Esophagus squamous epithelium (tissue), 5 donors: ENCODE results near the gene DCBLD1. TPM values are rescaled to one million over a fixed set of nuclear protein-coding genes. Genes with fewer than 3 reads are reported as not detected.

ENCODE experiments used
- DNase-seq: peaks from one replicate; lab custom pipeline; 2025; lab: John Stamatoyannopoulos, UW
- H3K27ac ChIP-seq, 4 donors: fragments of 200-600 bp; sonication (generic); one replicate each; pipeline ENCODE4 v1.5.1; 2016 to 2019; ENCODE audit warnings: mild to moderate bottlenecking in 1 of 4
- H3K27me3 ChIP-seq, 4 donors: fragments of 200-600 bp; sonication (generic); 1 replicate in 3 of 4; 2 replicates in 1 of 4; pipeline versions ENCODE4 v1.5.1 to v1.6.0; 2017 to 2021; ENCODE audit warnings: antibody characterized with exemption in 1 of 4
- H3K36me3 ChIP-seq, 3 donors: fragments of 200-600 bp; sonication (generic); one replicate each; pipeline ENCODE4 v1.5.1; 2016 to 2019
- H3K4me1 ChIP-seq, 3 donors: fragments of 200-600 bp; sonication (generic); one replicate each; pipeline ENCODE4 v1.5.1; 2017 to 2019
- H3K4me3 ChIP-seq, 4 donors: fragments of 200-600 bp; sonication (generic); 1 replicate in 3 of 4; 2 replicates in 1 of 4; pipeline ENCODE4 v1.5.1; 2016 to 2019; ENCODE audit warnings: mild to moderate bottlenecking in 2 of 4, moderate library complexity in 1 of 4
- H3K9me3 ChIP-seq, 3 donors: fragments of 200-600 bp; sonication (generic); one replicate each; pipeline ENCODE4 v1.5.1; 2016 to 2019
- CTCF ChIP-seq, 6 experiments: fragments of 450-650 bp in 4 of 6; fragments of 200-600 bp in 2 of 6; sonication (generic) in 2 of 6; IDR thresholded peaks; one replicate each; pipeline ENCODE4 v1.5.1; 2016 to 2019; ENCODE audit warnings: antibody characterized with exemption in 6 of 6, mild to moderate bottlenecking in 4 of 6, moderate library complexity in 4 of 6
- POLR2A ChIP-seq, 4 donors: fragments of 450-650 bp; IDR thresholded peaks; one replicate each; pipeline ENCODE4 v1.6.1; 2017; ENCODE audit warnings: antibody characterized with exemption in 4 of 4, mild to moderate bottlenecking in 4 of 4, moderate library complexity in 3 of 4
- WGBS, 2 donors: methylation state at CpG; one replicate each; pipeline ENCODE4 v1.1.5; 2018; 5-methylcytosine and 5-hydroxymethylcytosine counted together
- intact Hi-C: fragments of 100-400 bp; cut with DNase I; formaldehyde crosslinking; loops from one replicate; pipeline ENCODE4 v1.15.0; 2022
- total RNA-seq, 4 donors: library from RNA; depleted of rRNA; stranded (reverse); fragments of >200 nt; gene quantifications; one replicate each; pipeline ENCODE4 v1.1.0, GENCODE V29; 2016
- donor health status: DM: yes; HTN: yes; CAD: no.

Gene DCBLD1
- total RNA-seq, 4 donors from 2014 or later = 6.7 to 19.1 (median 10.8) TPM

GRCh38 chr6:117573006-117573680, 90.7 kb downstream of the DCBLD1 start:
- intact Hi-C loops = no loop called here
- 85 to 87% methylated on average over 5 of the region's 5 CpGs for WGBS, 2 donors
- Histone ChIP-seq H3K36me3 (peaks cover 0 to 76% (median 0%) of the 10 kb centered on the region in 3 donors), H3K27me3 (no peaks in the 10 kb centered on the region), H3K4me3 (no peak overlapping the region), H3K27ac (no peak overlapping the region), H3K9me3 (no peaks in the 10 kb centered on the region), H3K4me1 (no peaks in the 10 kb centered on the region)
- no peak for TF ChIP-seq POLR2A (IDR thresholded peaks at IDR 0.05)
- TF ChIP-seq CTCF (IDR thresholded peaks at IDR 0.05) = no peak
- DNase-seq = no peak

GRCh38 chr6:117574198-117574597, 91.7 kb downstream of the DCBLD1 start:
- H3K4me3 ChIP-seq = no peak overlapping the region
- no peaks in the 10 kb centered on the region for H3K4me1 ChIP-seq
- intact Hi-C loops = no loop called here
- TF ChIP-seq CTCF (IDR thresholded peaks at IDR 0.05) = no peak
- no peak for TF ChIP-seq POLR2A (IDR thresholded peaks at IDR 0.05)
- WGBS, 2 donors = 83 to 87% methylated on average over 4 of the region's 4 CpGs
- H3K9me3 ChIP-seq = no peaks in the 10 kb centered on the region
- no peak overlapping the region for H3K27ac ChIP-seq
- H3K36me3 ChIP-seq = peaks cover 0 to 72% (median 0%) of the 10 kb centered on the region in 3 donors
- no peak for DNase-seq
- H3K27me3 ChIP-seq = no peaks in the 10 kb centered on the region

GRCh38 chr6:117585647-117586046, 103.2 kb downstream of the DCBLD1 start:
- intact Hi-C loops = no loop called here
- no peak for DNase-seq

GRCh38 chr6:117590447-117590846, 108.0 kb downstream of the DCBLD1 start:
- Histone ChIP-seq H3K4me1 (peaks cover 0 to 13% (median 0%) of the 10 kb centered on the region in 3 donors), H3K4me3 (no peak overlapping the region), H3K9me3 (no peaks in the 10 kb centered on the region), H3K36me3 (peaks cover 0 to 36% (median 0%) of the 10 kb centered on the region in 3 donors), H3K27me3 (no peaks in the 10 kb centered on the region), H3K27ac (no peak overlapping the region)
- WGBS, 2 donors = 91 to 92% methylated on average over 5 of the region's 5 CpGs
- no peak for DNase-seq
- TF ChIP-seq POLR2A (IDR thresholded peaks at IDR 0.05) = no peak
- no peak for TF ChIP-seq CTCF (IDR thresholded peaks at IDR 0.05)
- intact Hi-C loops = no loop called here

More at GRCh38 chr6:117585647-117586046, 103.2 kb downstream of the DCBLD1 start:
- H3K27me3 ChIP-seq = no peaks in the 10 kb centered on the region
- peaks cover 0 to 44% (median 0%) of the 10 kb centered on the region in 3 donors for H3K36me3 ChIP-seq
- no peak overlapping the region for H3K27ac ChIP-seq
- no peak for TF ChIP-seq CTCF (IDR thresholded peaks at IDR 0.05)
- TF ChIP-seq POLR2A (IDR thresholded peaks at IDR 0.05) = no peak
- no peaks in the 10 kb centered on the region for H3K4me1 ChIP-seq
- H3K9me3 ChIP-seq = no peaks in the 10 kb centered on the region
- no peak overlapping the region for H3K4me3 ChIP-seq

GRCh38 chr6:117591405-117591804, 108.9 kb downstream of the DCBLD1 start:
- Histone ChIP-seq H3K27me3 (no peaks in the 10 kb centered on the region), H3K36me3 (peaks cover 0 to 32% (median 0%) of the 10 kb centered on the region in 3 donors), H3K4me3 (no peak overlapping the region), H3K27ac (no peak overlapping the region), H3K9me3 (no peaks in the 10 kb centered on the region), H3K4me1 (peaks cover 0 to 13% (median 0%) of the 10 kb centered on the region in 3 donors)
- TF ChIP-seq POLR2A (IDR thresholded peaks at IDR 0.05) (no peak), CTCF (IDR thresholded peaks at IDR 0.05) (no peak)
- intact Hi-C loops = no loop called here
- WGBS, 2 donors = 83 to 97% methylated on average over 3 of the region's 3 CpGs
- DNase-seq = no peak
